Activated gamma-delta T cell (primary cell): Measurements from ENCODE around the gene ZBTB25.
A peak's percentile ranks its signal among the peaks of the same experiment; 100 is the strongest.

Experiments used
- DNase-seq: peaks from one replicate; lab custom pipeline; 2025; lab: John Stamatoyannopoulos, UW

The ZBTB25 gene

DNA sequence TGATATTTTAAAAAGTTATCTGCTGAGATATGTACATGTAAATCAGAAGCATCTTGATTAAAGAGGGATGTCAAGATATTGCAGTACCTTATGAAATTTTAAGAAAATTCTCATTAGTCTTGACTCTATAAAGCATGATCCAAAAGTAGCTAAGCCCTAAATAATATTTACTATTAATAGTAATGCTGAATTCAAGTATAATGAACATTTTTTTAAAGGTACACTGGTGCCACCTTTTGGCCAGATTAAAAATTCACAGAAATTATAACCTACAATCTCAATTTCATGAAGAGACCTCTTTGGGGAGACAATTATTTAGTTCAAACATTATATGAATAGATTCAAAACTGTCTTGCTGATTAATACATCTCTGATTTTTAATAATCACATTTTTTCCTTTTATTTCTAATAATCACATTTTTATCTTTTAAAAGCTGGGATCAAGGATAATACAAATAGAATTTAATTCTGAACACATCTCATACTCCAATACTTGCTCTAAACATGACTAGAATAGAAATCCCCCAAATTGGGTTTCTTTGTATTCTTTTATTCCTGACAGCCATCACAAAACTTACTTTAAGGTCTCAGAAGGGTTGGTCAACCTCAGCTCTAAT, 24.9 kb downstream of the ZBTB25 start:
- no peak for DNase-seq

DNA sequence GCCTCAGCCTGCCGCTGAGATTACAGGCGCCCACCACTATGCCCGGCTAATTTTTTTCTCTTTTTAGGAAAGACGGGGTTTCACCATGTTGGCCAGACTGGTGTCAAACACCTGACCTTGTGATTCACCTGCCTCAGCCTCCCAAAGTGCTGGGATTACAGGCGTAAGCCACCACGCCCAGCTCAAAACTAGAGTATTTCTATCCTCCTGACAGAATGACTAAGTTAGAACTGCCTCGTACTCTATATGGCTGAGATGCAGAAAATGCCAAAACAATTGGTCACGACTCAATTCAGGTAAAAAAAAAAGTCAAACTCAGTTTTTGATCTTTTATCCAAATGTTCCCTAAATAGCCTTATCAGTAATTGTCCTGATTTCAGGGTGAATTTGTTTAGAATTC, 27.2 kb downstream of the ZBTB25 start:
- DNase-seq = no peak

DNA sequence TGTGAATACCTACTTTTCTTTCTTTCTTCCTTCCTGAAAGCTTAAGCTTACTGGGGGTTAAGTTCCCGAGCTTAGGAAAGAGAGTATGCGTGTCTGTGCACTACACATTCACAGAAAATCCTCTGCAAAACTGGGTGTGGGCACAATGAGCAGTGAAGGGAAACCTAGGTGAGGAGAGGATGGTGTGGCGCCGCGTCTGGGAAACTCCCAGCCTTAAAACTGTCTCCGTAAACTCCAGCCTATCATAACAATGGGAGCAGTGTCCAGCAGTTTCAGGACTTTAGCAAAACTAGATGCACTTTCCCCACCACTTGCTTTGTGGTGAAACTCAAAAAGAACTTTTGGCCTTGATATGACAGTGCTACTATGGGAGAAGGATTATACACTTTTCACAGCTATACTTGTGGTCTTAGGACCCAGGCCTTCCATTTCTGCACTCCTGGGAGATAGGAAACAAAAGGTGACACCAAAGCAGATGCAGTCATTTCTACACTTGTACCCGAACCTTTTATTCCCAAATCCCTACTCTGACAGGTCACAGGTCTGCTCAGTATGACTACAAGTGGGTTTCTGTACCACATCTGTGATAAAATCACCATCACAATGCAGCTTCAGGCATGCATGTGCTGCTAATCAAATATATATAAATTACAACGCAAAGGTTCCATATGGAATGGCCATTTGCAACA, 27.9 kb downstream of the ZBTB25 start:
- no peak for DNase-seq

DNA sequence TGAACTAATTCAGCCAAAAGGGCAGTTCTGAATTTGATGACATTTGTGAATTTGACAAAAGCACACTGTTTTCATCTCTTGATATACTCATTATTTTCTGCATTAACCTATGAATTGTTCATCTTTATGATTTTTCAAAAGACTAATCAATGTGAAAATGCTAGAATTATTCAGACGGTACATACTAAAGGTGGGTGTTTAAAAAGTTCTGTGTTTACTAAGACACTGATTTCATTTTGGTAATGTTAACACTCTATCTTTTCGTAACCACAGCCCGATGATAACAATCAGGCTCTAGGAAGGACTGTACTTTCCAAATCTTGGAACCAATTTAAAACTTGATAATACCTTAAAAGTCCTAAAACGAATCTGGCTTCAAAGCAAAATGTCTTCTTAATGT, 28.9 kb downstream of the ZBTB25 start:
- DNase-seq = no peak

DNA sequence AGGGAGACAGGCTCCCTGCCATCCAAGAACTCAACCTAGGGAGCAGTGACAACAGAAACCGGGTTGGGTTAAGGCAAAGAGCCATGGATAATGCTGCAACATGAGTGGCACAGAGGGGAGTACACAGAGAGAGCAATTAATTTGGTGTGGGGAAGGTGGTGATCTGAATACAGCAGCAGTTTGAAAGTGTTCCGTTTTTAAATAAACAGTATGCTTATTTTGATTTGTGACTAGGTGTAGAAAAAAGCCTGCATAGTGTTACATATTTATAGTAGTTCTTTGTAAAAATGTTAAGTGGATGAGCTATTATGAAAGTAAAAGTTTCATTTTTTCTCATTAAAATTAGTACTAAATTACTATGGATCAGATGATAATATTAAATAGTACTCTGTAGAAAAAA, 29.6 kb downstream of the ZBTB25 start:
- DNase-seq = no peak

DNA sequence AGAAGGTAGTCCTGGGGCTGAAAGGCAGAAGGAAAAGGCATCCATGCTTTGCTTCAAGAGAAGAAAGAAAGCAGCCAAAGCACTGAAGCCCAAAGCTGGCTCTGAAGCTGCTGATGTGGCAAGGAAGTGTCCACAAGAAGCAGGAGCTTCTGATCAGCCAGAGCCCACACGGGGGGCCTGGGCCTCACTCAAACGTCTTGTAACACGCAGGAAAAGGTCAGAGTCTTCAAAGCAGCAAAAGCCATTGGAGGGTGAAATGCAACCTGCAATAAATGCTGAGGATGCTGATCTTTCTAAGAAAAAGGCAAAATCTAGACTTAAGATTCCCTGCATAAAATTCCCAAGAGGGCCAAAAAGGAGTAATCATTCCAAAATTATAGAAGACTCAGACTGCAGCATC, 35.2 kb downstream of the ZBTB25 start:
- no peak for DNase-seq

DNA sequence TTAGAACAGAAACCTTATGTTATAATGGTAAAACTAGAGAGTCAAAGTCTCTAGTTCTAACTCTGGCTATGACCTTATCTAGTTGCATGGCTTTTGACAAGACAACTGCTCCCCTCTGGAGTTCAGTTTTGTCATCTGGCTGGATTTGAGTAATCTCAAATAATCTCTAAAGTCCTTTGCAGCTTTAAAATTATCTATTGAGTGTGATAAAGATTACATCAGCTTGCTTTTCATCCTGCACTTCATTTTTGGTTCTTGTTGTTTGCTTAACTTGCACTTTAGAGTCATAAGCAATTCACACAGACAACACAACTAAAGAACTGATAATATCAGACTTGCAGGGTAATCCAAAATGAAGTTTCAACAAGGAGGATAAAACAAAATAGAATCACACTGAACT, 36.1 kb downstream of the ZBTB25 start:
- no peak for DNase-seq

DNA sequence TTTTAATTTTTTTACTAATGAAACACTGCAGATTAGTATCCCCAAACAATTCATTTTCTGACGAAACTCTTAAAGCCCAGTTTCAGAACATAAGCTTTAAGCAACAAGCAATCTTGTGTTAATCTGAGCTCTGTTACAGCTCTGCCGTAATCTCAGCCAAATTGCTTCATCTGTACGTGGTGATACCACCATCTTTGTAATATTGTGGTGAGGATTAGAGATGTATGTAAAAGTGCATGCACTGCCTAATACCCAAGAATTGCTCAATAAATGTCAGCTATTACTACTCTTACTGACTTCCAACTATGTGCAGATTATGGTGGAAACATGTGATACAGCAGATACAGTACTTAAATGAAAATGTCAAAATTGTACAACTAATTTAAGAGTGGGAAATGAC, 36.5 kb downstream of the ZBTB25 start:
- no peak for DNase-seq

DNA sequence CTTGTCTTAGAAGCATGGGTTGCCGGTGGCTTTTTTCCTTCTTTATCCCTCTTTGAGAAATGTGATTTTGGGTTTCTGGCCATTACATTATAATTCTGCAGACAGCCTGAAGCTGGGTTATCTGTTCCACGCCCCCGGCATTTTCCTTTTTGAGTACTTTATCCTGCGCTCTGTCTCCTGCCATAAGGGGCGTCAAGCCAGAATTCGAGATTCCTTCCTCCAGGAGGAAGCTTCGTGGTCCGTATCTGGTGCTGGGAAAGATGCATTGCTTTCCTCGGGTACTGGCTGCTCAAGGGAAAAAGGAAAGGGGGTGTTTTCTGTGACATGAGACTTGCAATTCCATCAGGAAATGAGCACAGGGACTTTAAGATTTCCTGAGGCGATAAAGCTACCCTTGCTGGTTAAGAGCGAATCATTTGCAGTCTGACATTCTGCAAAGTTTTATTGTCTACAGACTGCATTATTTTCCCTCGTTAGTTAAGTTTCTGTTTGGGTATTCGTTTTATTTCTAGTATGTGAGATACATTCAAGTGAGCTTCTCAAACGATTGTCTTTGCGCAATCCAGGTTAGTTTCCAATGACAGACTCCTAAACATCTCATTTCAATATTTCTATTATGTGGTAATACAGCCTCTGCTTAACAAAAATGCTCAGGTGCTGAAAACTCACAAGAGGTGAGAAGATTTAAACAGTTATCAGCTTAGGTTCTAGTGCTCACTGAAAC, 37.6 kb downstream of the ZBTB25 start:
- no peak for DNase-seq

DNA sequence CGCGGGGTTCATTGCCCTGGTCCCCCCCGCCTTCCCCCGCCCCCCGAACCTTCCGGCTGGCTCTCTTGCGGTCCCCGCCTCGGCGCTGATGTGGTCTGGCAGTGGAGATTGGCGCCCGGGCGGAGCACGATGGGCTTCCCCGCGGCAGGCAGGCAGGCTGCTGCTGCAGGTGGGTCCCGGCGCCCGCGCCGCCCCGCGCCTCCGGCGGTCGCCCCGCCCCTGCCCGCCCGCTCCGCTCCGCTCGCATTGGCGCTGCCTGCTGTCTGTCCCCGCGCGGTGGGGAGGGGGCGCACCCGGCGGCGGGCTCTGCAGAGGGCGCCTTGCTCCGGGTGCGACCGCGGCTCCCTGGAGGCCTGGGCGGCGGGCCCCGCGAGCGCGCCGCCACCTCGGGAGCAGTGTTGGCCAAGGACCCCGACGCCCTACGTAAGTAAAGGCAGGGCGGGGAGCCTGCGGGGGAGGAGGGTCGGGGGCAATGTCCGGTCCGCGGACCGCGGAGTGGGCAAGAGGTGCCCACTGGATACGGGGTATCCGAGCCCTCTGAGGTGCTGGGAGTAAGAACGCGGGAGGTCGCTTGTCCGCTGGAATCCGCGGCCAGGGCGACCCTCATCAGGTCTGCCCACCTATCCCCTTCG, 38.3 kb downstream of the ZBTB25 start, which contains the start of gene AKAP5:
TSS of gene AKAP5 (plus strand) at position 309 of the 632 bp plus-strand sequence. CDS start 2,896 bp downstream, outside the sequence.
- peak; percentile 64 for DNase-seq

DNA sequence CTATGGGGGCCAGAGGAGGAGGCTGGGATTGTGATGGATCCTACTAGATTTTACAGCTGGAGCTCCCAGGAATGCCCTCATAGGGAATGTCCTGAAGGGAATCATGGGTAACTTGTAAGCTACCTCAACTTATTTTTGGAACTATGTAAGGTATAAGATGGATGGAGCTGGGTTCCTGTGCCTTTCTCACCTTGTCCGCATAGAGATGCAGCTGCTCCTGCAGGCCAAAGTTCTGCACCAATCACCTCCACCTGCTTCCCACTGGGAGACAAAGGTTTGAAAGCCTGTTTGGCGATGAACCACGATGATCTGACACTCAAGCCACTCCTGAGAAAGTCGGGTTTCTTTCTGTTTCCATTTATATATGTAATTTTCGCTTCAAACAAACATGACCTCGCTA, 39.0 kb downstream of the ZBTB25 start:
- DNase-seq = no peak

DNA sequence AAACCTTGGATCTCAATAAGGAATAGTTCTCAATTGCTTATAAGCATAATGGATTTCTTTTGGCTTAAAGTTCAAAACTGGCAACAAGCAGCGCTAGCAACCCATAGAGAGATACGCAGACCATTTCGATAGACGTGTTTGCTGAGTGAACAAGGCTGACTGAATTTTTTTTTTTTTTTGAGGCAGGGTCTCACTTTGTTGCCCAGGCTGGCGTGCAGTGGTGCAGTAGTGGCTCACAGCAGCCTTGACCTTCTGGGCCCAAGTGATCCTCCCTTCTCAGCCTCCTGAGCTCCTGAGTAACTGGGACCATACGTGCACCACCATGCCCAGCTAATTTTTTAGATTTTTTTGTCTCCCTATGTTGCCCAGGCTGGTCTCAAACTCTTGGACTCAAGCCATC, 39.8 kb downstream of the ZBTB25 start:
- DNase-seq = no peak

DNA sequence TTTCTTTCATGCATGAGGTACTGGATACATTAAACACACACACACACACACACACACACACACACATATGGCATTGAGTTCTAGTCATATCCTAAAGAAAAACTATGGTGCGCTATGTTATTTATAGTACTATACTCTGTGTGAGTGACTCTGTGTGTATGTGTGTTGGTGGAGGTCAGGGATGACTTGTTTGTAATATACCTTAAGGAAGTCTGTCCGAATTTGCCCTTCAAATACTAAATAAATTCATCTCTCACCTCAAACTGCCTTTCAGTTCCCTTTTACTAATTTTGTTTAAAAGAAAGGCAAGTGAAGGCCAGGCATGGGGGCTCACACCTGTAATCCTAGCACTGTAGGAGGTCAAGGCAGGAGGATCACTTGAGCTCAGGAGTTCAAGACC, 40.4 kb downstream of the ZBTB25 start:
- DNase-seq = no peak

DNA sequence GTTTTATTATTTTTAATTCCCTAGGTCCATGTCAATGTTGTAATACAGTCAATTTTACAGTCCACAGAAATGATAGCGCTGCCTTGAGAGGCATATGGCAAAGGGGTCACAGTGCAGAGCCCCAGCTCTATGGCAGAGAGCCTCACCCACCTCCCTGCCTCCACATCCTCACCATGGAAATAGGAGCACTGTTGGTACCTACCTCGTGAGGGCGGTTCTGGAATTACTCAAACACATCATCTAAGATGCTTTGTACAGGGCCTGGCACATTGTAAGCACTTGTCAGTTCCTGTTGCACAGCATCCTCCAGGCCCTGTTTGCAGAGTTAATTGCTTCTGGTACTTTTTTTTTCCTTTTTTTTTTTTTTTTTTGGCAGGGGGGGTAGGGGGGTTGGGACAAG, 42.4 kb downstream of the ZBTB25 start:
- DNase-seq = no peak

DNA sequence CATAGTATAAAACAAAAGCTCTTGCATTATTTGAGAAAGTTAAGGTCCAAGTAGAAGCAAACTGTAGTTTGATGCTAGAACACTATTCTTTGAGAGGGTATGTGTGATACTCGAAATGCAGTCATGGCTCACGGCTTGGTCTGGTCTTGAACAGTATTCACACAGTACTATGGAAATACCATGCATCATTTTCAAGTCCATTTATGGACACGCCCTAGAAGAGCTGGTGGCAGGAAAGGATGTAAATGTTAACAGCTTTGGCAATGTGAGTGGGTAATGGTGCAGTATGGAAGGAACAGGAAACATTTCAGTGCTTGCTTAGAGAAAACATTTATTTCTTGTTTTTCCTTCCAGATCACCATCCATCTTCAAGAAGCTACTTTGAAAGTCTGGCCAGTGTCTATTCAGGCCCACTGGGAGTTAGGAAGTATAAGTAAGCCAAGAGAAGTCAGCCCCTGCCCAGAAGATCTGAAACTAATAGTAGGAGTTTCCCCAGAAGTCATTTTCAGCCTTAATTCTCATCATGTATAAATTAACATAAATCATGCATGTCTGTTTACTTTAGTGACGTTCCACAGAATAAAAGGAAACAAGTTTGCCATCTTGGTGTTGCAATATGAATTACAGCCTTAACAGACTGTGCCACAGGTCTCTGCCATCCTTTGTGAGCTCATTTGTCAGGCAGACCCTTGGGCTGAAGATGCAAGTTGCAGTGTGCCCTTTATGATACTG, 44.1 kb downstream of the ZBTB25 start:
- no peak for DNase-seq

DNA sequence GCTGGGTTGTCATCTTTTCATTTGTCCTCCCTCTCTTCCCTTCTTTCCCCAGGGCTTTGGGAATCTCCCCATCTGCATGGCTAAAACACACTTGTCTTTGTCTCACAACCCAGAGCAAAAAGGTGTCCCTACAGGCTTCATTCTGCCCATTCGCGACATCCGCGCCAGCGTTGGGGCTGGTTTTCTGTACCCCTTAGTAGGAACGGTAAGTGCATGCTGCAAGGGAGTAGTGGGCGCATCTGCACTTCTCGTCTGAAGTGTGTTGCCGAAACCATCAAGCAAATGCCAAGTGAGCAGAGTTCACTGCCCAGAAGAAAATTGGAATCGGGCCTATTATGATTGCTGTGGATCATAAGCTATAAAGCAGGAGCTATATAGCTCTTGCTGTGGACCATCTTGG, 49.0 kb downstream of the ZBTB25 start:
- DNase-seq = no peak

DNA sequence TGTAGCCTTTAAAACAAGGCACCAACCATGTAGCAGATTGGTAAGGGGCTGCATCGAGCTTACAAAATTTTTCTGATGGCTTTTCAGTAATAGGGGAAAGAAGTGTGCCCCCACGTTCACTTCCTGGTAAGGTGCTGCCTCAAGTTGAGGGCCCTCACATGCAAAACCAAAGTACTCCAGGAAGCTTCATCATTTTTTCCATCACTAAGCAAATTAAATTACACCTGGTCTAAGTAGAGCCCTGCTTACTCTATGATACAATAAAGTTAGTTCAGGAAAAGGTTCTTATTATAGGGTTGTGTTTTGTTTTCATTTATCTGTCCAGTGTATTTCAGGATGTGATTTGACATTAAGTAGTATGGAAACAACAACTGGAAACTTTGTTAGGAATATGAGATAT, 53.4 kb downstream of the ZBTB25 start:
- DNase-seq = no peak

DNA sequence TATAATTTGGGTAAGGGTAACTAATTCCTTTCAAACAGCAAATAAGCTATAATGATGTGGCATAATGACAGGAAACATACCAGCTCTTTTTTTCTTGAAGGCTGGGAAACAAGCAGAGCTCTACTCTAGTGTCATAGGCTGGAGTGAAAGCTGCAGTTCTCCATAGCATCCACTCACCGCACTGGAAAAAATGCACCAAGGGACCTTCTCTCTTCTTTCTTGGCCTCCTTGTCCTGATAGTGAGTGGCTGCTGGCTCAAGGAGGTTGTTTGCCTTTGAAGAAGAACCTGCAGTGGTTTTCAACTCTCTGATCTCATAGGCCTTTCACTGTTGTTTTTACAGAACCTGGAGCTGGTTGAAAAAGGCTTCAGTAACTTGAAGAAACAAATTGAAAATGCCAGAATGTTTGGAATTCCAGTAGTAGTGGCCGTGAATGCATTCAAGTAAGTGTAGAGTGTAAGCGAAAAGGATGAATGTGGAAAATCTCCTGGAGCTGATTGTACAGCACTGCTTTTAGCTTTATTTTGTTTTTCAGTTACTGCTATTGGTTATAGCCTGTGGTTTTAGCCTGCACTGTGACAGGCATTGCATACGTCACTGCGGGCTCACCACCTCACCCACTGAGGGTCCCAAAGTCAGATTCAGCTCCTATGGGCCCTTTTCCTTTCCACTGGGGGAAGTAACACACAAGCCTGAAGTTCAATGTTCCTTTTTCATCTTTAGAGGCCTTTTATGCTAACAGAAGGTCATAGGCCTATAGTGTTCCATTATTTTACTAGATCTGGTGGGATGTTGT, 55.6 kb downstream of the ZBTB25 start:
- DNase-seq = no peak

DNA sequence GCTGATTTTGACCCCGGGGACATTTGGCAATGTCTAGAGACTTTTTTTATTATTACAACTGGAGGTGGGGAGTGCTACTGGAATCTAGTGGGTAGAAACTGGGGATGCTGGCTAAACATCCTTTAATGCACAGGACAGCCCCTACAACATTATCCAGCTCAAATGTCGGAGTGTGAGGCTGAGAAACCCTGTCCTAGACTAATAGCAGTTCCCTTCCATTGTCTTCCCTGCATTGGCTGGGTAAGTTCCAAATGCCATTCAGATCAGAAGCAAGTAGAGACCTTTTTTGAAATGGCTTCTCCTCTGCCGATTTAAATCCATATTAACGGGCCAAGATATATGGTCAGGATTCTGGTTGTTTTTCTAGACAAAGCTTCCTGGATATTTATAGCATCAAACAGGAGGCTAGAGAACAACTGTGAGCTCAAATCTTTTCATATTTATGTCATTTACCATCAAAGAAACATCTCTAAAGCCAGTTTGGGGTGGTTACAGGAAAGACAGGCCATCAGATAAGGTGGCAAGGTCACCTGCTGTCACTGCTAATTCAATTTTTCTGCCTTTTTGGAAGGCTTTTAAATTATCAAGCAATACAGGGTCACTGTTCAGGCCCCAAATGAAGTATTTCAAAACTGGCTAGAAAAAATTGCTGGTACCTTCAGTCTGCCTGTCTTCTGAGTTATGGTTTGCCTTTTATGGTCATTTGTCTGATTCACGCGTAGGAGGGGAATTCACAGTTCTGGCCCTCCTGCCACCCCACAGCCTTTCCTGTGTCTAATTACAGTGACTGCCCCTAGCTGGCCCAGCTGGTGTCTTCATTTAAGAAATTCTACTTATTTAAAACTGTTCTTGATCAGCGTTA, 58.4 kb downstream of the ZBTB25 start:
- no peak for DNase-seq

DNA sequence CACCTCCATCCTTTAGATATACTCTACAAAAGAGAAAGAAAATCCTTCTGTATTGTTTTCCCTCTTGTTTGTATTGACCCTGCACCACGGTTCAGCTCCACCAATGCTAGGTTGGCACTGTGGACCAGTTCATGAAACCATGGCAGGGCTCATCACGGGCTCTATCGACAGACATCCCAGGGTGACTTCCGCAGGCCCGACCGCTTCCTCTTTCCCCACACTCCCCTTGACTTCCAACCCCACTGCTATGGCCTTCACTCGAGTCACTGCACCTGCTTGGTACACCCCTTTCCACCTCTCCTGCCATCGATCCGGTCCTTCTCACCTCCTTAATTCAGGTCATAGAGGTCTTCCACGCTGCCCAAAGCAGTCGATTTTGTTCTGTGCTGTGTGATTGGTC, 59.5 kb downstream of the ZBTB25 start:
- no peak for DNase-seq
